Measurements from ENCODE around the gene TFPI2.

TFPI2 gene

GRCh38 chr7:93883078-93883916, 7.3 kb downstream of the TFPI2 start:
- TF ChIP-seq CTCF (IDR thresholded peaks at IDR 0.05; ENCODE audit: low read depth, low read length) = no peak
- H3K4me3 ChIP-seq (ENCODE audit: low read depth, low read length) = no peak overlapping the region

GRCh38 chr7:93882468-93882867, 8.1 kb downstream of the TFPI2 start:
- no peak for TF ChIP-seq CTCF (IDR thresholded peaks at IDR 0.05; ENCODE audit: low read depth, low read length)
- H3K4me3 ChIP-seq (ENCODE audit: low read depth, low read length) = no peak overlapping the region

- TF ChIP-seq CTCF (IDR thresholded peaks at IDR 0.05; ENCODE audit: low read depth, low read length) = no peak
- no peak overlapping the region for H3K4me3 ChIP-seq (ENCODE audit: low read depth, low read length)
These were observed 11.2 kb downstream of the TFPI2 start for GRCh38 chr7:93879356-93879755.

GRCh38 chr7:93877742-93878141, 12.8 kb downstream of the TFPI2 start:
- no peak overlapping the region for H3K4me3 ChIP-seq (ENCODE audit: low read depth, low read length)
- no peak for TF ChIP-seq CTCF (IDR thresholded peaks at IDR 0.05; ENCODE audit: low read depth, low read length)

- no peak for TF ChIP-seq CTCF (IDR thresholded peaks at IDR 0.05; ENCODE audit: low read depth, low read length)
- no peak overlapping the region for H3K4me3 ChIP-seq (ENCODE audit: low read depth, low read length)
These were observed 16.5 kb downstream of the TFPI2 start for GRCh38 chr7:93873998-93874574.

- H3K4me3 ChIP-seq (ENCODE audit: low read depth, low read length) = no peak overlapping the region
- TF ChIP-seq CTCF (IDR thresholded peaks at IDR 0.05; ENCODE audit: low read depth, low read length) = no peak
These were observed 23.7 kb downstream of the TFPI2 start for GRCh38 chr7:93866886-93867285.

- TF ChIP-seq CTCF (IDR thresholded peaks at IDR 0.05; ENCODE audit: low read depth, low read length) = no peak
- no peak overlapping the region for H3K4me3 ChIP-seq (ENCODE audit: low read depth, low read length)
These were observed 27.9 kb downstream of the TFPI2 start for GRCh38 chr7:93862651-93863050.

Data from WI38 (cell line).